ENCODE measurements around the gene NRAP.

GRCh38 chr10:113665806-113666354, 2.0 kb upstream of the NRAP start:
- TF ChIP-seq POLR2A (IDR thresholded peaks at IDR 0.05) (no peak), CTCF (IDR thresholded peaks at IDR 0.05) (no peak), POLR2AphosphoS5 (IDR thresholded peaks at IDR 0.05) (no peak)

Data from suprapubic skin (tissue), 4 donors.